HEK293 (cell line): ENCODE measurements around the gene SKOR1.

Experiments used
- FEZF1 ChIP-seq: fragments of 450-650 bp; formaldehyde crosslinking; IDR thresholded peaks from 2 replicates; pipeline ENCODE4 v1.5.1; 2016; ENCODE audit warnings: missing biosample characterization, missing genetic modification characterization
- GLI2 ChIP-seq: fragments of 450-650 bp; formaldehyde crosslinking; IDR thresholded peaks from 2 replicates; pipeline ENCODE4; 2017; ENCODE audit warnings: missing biosample characterization, missing genetic modification characterization, low read depth, borderline replicate concordance
- KLF7 ChIP-seq: fragments of 450-650 bp; formaldehyde crosslinking; IDR thresholded peaks from 2 replicates; pipeline ENCODE4 v1.5.1; 2016; ENCODE audit warnings: missing biosample characterization, missing genetic modification characterization, borderline replicate concordance
- MEIS1 ChIP-seq: sonication (generic); formaldehyde crosslinking; IDR thresholded peaks from 2 replicates; pipeline ENCODE4 v1.8.1; 2022; ENCODE audit warnings: missing genetic modification reagents, mild to moderate bottlenecking, borderline replicate concordance
- OSR2 ChIP-seq: fragments of 450-650 bp; formaldehyde crosslinking; IDR thresholded peaks from 2 replicates; pipeline ENCODE4 v1.5.1; 2016; ENCODE audit warnings: missing biosample characterization, missing genetic modification characterization
- SCRT2 ChIP-seq: fragments of 450-650 bp; formaldehyde crosslinking; IDR thresholded peaks from 2 replicates; pipeline ENCODE4 v1.5.1; 2016; ENCODE audit warnings: missing biosample characterization, missing genetic modification characterization
- SETDB1 ChIP-seq: IDR thresholded peaks from one replicate; pipeline ENCODE4 v1.6.1; 2017; ENCODE audit warnings: mild to moderate bottlenecking, low read length, moderate library complexity, mixed read lengths; ENCODE audit not compliant: insufficient read length
- ZBTB7A ChIP-seq: fragments of 450-650 bp; formaldehyde crosslinking; IDR thresholded peaks from 2 replicates; pipeline ENCODE4 v1.5.1; 2016; ENCODE audit warnings: low read depth, missing biosample characterization, missing genetic modification characterization
- ZNF140 ChIP-seq: fragments of 450-650 bp; formaldehyde crosslinking; IDR thresholded peaks from 2 replicates; pipeline ENCODE4 v1.5.1; 2016; ENCODE audit warnings: missing biosample characterization, missing genetic modification characterization
- ZNF146 ChIP-seq: fragments of 450-650 bp; formaldehyde crosslinking; IDR thresholded peaks from 2 replicates; pipeline ENCODE4 v1.5.1; 2016; ENCODE audit warnings: missing biosample characterization, missing genetic modification characterization
- ZNF16 ChIP-seq: fragments of 450-650 bp; formaldehyde crosslinking; IDR thresholded peaks from 2 replicates; pipeline ENCODE4 v1.5.1; 2016; ENCODE audit warnings: low read depth, missing biosample characterization, missing genetic modification characterization
- ZNF211 ChIP-seq: fragments of 450-650 bp; formaldehyde crosslinking; IDR thresholded peaks from 2 replicates; pipeline ENCODE4 v1.5.1; 2016; ENCODE audit warnings: low read depth, missing biosample characterization, missing genetic modification characterization
- ZNF416 ChIP-seq: fragments of 450-650 bp; formaldehyde crosslinking; IDR thresholded peaks from 2 replicates; pipeline ENCODE4 v1.5.1; 2016; ENCODE audit warnings: missing biosample characterization, missing genetic modification characterization
- ZNF530 ChIP-seq: fragments of 450-650 bp; formaldehyde crosslinking; IDR thresholded peaks from 2 replicates; pipeline ENCODE4 v1.5.1; 2016; ENCODE audit warnings: low read depth, missing biosample characterization, missing genetic modification characterization
- ZNF544 ChIP-seq: fragments of 450-650 bp; formaldehyde crosslinking; IDR thresholded peaks from 2 replicates; pipeline ENCODE4 v1.5.0; 2017; ENCODE audit warnings: missing biosample characterization, missing genetic modification characterization
- ZNF548 ChIP-seq: fragments of 450-650 bp; formaldehyde crosslinking; IDR thresholded peaks from 2 replicates; pipeline ENCODE4 v1.5.1; 2016; ENCODE audit warnings: missing biosample characterization, missing genetic modification characterization
- ZNF624 ChIP-seq: fragments of 450-650 bp; formaldehyde crosslinking; IDR thresholded peaks from 2 replicates; pipeline ENCODE4 v1.5.1; 2017; ENCODE audit warnings: missing biosample characterization, missing genetic modification characterization
- ZNF626 ChIP-seq: fragments of 450-650 bp; sonication (Bioruptor Pico); formaldehyde crosslinking; IDR thresholded peaks from 2 replicates; pipeline ENCODE4 v1.5.1; 2018; ENCODE audit warnings: missing biosample characterization, missing genetic modification characterization, inconsistent platforms
- ZNF658 ChIP-seq: fragments of 450-650 bp; formaldehyde crosslinking; IDR thresholded peaks from 2 replicates; pipeline ENCODE4; 2016; ENCODE audit warnings: missing biosample characterization, missing genetic modification characterization
- ZNF664 ChIP-seq: fragments of 450-650 bp; formaldehyde crosslinking; IDR thresholded peaks from 2 replicates; pipeline ENCODE4 v1.5.1; 2016; ENCODE audit warnings: missing biosample characterization, missing genetic modification characterization
- ZNF76 ChIP-seq: fragments of 450-650 bp; formaldehyde crosslinking; IDR thresholded peaks from 2 replicates; pipeline ENCODE4; 2016; ENCODE audit warnings: low read depth, missing biosample characterization, missing genetic modification characterization, borderline replicate concordance
- ZNF837 ChIP-seq: fragments of 450-650 bp; formaldehyde crosslinking; IDR thresholded peaks from 2 replicates; pipeline ENCODE4 v1.5.1; 2016; ENCODE audit warnings: missing biosample characterization, missing genetic modification characterization
- TF ChIP-seq, protein P1 (sequence below): fragments of 450-650 bp; formaldehyde crosslinking; IDR thresholded peaks from 2 replicates; pipeline ENCODE4 v1.5.1; 2017; ENCODE audit warnings: missing biosample characterization, missing genetic modification characterization
- TF ChIP-seq, protein P2 (sequence below): fragments of 450-650 bp; formaldehyde crosslinking; IDR thresholded peaks from 2 replicates; pipeline ENCODE4 v1.5.1; 2016; ENCODE audit warnings: missing biosample characterization, missing genetic modification characterization
- TF ChIP-seq, protein P3 (sequence below): fragments of 450-650 bp; IDR thresholded peaks from 2 replicates; pipeline ENCODE4 v1.5.1; 2018; ENCODE audit warnings: missing biosample characterization, mild to moderate bottlenecking, missing genetic modification characterization
- TF ChIP-seq, protein P4 (sequence below): fragments of 450-650 bp; formaldehyde crosslinking; IDR thresholded peaks from 2 replicates; pipeline ENCODE4 v1.5.1; 2016; ENCODE audit warnings: missing biosample characterization, missing genetic modification characterization
- TF ChIP-seq, protein P5 (sequence below): fragments of 450-650 bp; formaldehyde crosslinking; IDR thresholded peaks from 2 replicates; pipeline ENCODE4 v1.5.1; 2016; ENCODE audit warnings: missing biosample characterization, missing genetic modification characterization
- TF ChIP-seq, protein P6 (sequence below): fragments of 450-650 bp; formaldehyde crosslinking; IDR thresholded peaks from 2 replicates; pipeline ENCODE4 v1.5.0; 2017; ENCODE audit warnings: missing biosample characterization, missing genetic modification characterization, borderline replicate concordance
- TF ChIP-seq, protein P7 (sequence below): fragments of 450-650 bp; formaldehyde crosslinking; IDR thresholded peaks from 2 replicates; pipeline ENCODE4 v1.5.1; 2017; ENCODE audit warnings: missing biosample characterization, missing genetic modification characterization

The SKOR1 gene

DNA sequence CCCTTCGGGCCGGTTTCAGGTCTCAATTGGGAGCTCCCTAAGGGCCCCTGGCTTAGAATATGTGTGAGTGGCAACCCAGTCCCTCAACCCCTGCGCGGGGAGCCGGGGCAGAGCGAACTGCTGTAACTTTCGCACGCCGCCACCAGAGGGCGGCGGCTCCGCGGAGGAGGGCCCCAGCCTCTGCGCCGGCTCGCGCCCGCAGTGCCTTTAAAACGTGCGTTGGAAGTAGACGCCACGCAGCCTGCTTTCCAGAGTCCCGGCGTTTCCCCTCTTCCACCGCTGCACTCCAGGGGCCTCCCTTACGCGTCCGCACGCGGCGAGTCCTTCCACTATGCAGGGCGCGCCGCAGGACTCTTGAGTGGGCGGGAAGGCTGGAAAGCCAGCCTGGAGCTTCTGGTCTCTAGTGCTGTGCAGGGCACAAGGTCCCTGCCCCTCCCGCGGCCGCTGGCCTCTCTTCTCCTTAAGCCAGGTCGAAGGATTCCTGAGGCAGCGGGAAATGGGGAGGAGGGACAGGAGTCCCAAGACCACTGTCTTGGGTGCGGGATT is 38.2 kb downstream of the SKOR1 start (continued):
- TF ChIP-seq SETDB1 (no peak), ZBTB7A (no peak), SCRT2 (tag by site-specific recombination) (no peak), FEZF1 (tag by site-specific recombination) (no peak), ZNF548 (no peak), KLF7 (tag by site-specific recombination) (no peak), OSR2 (tag by site-specific recombination) (no peak), ZNF146 (tag by site-specific recombination) (no peak), ZNF624 (no peak), GLI2 (tag by site-specific recombination) (no peak), MEIS1 (CRISPR knock-in tag) (no peak), ZNF76 (tag by site-specific recombination) (no peak), ZNF664 (tag by site-specific recombination) (no peak), ZNF626 (tag by site-specific recombination) (no peak), ZNF530 (tag by site-specific recombination) (no peak), ZNF16 (tag by site-specific recombination) (no peak), ZNF140 (tag by site-specific recombination) (no peak), ZNF416 (tag by site-specific recombination) (no peak), ZNF658 (tag by site-specific recombination) (no peak), ZNF211 (no peak), ZNF544 (tag by site-specific recombination) (no peak), ZNF837 (tag by site-specific recombination) (no peak)
- TF ChIP-seq, protein P1, sequence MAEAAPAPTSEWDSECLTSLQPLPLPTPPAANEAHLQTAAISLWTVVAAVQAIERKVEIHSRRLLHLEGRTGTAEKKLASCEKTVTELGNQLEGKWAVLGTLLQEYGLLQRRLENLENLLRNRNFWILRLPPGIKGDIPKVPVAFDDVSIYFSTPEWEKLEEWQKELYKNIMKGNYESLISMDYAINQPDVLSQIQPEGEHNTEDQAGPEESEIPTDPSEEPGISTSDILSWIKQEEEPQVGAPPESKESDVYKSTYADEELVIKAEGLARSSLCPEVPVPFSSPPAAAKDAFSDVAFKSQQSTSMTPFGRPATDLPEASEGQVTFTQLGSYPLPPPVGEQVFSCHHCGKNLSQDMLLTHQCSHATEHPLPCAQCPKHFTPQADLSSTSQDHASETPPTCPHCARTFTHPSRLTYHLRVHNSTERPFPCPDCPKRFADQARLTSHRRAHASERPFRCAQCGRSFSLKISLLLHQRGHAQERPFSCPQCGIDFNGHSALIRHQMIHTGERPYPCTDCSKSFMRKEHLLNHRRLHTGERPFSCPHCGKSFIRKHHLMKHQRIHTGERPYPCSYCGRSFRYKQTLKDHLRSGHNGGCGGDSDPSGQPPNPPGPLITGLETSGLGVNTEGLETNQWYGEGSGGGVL (tag by site-specific recombination) = no peak
- TF ChIP-seq, protein P2, sequence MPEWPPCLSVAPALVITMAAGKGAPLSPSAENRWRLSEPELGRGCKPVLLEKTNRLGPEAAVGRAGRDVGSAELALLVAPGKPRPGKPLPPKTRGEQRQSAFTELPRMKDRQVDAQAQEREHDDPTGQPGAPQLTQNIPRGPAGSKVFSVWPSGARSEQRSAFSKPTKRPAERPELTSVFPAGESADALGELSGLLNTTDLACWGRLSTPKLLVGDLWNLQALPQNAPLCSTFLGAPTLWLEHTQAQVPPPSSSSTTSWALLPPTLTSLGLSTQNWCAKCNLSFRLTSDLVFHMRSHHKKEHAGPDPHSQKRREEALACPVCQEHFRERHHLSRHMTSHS (tag by site-specific recombination) = no peak
- TF ChIP-seq, protein P3, sequence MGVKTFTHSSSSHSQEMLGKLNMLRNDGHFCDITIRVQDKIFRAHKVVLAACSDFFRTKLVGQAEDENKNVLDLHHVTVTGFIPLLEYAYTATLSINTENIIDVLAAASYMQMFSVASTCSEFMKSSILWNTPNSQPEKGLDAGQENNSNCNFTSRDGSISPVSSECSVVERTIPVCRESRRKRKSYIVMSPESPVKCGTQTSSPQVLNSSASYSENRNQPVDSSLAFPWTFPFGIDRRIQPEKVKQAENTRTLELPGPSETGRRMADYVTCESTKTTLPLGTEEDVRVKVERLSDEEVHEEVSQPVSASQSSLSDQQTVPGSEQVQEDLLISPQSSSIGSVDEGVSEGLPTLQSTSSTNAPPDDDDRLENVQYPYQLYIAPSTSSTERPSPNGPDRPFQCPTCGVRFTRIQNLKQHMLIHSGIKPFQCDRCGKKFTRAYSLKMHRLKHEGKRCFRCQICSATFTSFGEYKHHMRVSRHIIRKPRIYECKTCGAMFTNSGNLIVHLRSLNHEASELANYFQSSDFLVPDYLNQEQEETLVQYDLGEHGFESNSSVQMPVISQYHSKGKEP (tag by site-specific recombination) = peak; percentile 28; the same call in 1 of the 2 replicates
- TF ChIP-seq, protein P4, sequence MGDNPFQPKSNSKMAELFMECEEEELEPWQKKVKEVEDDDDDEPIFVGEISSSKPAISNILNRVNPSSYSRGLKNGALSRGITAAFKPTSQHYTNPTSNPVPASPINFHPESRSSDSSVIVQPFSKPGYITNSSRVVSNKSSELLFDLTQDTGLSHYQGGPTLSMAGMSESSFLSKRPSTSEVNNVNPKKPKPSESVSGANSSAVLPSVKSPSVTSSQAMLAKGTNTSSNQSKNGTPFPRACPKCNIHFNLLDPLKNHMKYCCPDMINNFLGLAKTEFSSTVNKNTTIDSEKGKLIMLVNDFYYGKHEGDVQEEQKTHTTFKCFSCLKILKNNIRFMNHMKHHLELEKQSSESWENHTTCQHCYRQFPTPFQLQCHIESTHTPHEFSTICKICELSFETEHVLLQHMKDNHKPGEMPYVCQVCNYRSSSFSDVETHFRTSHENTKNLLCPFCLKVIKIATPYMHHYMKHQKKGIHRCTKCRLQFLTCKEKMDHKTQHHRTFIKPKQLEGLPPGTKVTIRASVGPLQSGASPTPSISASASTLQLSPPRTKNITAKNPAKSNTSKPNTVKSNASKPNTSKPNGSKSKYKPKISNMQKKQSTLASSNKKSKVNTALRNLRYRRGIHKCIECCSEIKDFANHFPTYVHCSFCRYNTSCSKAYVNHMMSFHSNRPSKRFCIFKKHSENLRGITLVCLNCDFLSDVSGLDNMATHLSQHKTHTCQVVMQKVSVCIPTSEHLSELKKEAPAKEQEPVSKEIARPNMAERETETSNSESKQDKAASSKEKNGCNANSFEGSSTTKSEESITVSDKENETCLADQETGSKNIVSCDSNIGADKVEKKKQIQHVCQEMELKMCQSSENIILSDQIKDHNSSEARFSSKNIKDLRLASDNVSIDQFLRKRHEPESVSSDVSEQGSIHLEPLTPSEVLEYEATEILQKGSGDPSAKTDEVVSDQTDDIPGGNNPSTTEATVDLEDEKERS (tag by site-specific recombination) = no peak
- TF ChIP-seq, protein P5, sequence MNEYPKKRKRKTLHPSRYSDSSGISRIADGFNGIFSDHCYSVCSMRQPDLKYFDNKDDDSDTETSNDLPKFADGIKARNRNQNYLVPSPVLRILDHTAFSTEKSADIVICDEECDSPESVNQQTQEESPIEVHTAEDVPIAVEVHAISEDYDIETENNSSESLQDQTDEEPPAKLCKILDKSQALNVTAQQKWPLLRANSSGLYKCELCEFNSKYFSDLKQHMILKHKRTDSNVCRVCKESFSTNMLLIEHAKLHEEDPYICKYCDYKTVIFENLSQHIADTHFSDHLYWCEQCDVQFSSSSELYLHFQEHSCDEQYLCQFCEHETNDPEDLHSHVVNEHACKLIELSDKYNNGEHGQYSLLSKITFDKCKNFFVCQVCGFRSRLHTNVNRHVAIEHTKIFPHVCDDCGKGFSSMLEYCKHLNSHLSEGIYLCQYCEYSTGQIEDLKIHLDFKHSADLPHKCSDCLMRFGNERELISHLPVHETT (tag by site-specific recombination) = no peak
- TF ChIP-seq, protein P6, sequence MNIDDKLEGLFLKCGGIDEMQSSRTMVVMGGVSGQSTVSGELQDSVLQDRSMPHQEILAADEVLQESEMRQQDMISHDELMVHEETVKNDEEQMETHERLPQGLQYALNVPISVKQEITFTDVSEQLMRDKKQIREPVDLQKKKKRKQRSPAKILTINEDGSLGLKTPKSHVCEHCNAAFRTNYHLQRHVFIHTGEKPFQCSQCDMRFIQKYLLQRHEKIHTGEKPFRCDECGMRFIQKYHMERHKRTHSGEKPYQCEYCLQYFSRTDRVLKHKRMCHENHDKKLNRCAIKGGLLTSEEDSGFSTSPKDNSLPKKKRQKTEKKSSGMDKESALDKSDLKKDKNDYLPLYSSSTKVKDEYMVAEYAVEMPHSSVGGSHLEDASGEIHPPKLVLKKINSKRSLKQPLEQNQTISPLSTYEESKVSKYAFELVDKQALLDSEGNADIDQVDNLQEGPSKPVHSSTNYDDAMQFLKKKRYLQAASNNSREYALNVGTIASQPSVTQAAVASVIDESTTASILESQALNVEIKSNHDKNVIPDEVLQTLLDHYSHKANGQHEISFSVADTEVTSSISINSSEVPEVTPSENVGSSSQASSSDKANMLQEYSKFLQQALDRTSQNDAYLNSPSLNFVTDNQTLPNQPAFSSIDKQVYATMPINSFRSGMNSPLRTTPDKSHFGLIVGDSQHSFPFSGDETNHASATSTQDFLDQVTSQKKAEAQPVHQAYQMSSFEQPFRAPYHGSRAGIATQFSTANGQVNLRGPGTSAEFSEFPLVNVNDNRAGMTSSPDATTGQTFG = no peak
- TF ChIP-seq, protein P7, sequence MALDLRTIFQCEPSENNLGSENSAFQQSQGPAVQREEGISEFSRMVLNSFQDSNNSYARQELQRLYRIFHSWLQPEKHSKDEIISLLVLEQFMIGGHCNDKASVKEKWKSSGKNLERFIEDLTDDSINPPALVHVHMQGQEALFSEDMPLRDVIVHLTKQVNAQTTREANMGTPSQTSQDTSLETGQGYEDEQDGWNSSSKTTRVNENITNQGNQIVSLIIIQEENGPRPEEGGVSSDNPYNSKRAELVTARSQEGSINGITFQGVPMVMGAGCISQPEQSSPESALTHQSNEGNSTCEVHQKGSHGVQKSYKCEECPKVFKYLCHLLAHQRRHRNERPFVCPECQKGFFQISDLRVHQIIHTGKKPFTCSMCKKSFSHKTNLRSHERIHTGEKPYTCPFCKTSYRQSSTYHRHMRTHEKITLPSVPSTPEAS = no peak
